ENCODE measurements around the gene MUC5AC.

Gene MUC5AC

DNA sequence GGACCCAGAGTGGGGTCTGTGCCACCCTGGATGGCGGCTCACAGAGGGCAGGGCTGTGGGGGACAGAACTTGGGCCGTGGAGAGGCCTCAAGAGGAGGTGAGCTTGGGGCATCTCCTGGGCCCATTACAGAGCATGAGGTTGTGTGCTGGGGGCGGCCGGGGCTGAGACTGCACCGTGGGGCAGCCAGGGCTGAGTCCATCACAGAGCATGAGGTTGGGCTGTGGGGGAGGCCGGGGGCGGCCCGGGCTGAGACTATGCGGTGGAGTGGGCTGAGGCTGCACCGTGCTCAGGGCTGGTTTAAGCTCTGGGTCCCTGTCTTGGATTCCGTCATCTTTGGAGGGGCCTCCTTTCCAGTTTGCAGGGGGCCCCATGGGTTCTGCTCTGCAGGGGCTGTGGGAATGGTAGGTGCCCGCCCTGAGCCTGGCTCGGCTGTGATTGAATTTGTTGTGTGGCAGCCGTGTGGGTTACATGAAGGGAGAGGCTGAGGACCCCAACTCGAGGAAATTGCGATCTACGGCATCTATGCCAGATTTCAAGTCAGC is 38.1 kb upstream of the MUC5AC start:
- Histone ChIP-seq H3K27me3 (ENCODE audit: low read depth, low read length) (no peaks in the 10 kb centered on the region), H3K36me3 (replicated peaks; ENCODE audit: low read depth, low read length) (no peaks in the 10 kb centered on the region), H3K4me2 (ENCODE audit: low read length) (no peak overlapping the region), H3K4me1 (ENCODE audit: low read length) (no peaks in the 10 kb centered on the region), H3K79me2 (ENCODE audit: low read length) (no peaks in the 10 kb centered on the region), H4K20me1 (ENCODE audit: insufficient read depth, low read length) (no peaks in the 10 kb centered on the region), H3K9ac (ENCODE audit: low read length) (no peak overlapping the region), H3K27ac (ENCODE audit: low read length) (no peak overlapping the region), H3K9me3 (ENCODE audit: insufficient read depth, low read length) (no peaks in the 10 kb centered on the region), H3K4me3 (ENCODE audit: low read length) (no peak overlapping the region), H2AFZ (ENCODE audit: low read depth, low read length) (no peak overlapping the region)
- TF ChIP-seq, protein P1, sequence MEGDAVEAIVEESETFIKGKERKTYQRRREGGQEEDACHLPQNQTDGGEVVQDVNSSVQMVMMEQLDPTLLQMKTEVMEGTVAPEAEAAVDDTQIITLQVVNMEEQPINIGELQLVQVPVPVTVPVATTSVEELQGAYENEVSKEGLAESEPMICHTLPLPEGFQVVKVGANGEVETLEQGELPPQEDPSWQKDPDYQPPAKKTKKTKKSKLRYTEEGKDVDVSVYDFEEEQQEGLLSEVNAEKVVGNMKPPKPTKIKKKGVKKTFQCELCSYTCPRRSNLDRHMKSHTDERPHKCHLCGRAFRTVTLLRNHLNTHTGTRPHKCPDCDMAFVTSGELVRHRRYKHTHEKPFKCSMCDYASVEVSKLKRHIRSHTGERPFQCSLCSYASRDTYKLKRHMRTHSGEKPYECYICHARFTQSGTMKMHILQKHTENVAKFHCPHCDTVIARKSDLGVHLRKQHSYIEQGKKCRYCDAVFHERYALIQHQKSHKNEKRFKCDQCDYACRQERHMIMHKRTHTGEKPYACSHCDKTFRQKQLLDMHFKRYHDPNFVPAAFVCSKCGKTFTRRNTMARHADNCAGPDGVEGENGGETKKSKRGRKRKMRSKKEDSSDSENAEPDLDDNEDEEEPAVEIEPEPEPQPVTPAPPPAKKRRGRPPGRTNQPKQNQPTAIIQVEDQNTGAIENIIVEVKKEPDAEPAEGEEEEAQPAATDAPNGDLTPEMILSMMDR (IDR thresholded peaks at IDR 0.05; ENCODE audit: low read depth, low read length) = no peak
- TF ChIP-seq EZH2phosphoT487 (IDR thresholded peaks at IDR 0.05; ENCODE audit: low read depth) = no peak

DNA sequence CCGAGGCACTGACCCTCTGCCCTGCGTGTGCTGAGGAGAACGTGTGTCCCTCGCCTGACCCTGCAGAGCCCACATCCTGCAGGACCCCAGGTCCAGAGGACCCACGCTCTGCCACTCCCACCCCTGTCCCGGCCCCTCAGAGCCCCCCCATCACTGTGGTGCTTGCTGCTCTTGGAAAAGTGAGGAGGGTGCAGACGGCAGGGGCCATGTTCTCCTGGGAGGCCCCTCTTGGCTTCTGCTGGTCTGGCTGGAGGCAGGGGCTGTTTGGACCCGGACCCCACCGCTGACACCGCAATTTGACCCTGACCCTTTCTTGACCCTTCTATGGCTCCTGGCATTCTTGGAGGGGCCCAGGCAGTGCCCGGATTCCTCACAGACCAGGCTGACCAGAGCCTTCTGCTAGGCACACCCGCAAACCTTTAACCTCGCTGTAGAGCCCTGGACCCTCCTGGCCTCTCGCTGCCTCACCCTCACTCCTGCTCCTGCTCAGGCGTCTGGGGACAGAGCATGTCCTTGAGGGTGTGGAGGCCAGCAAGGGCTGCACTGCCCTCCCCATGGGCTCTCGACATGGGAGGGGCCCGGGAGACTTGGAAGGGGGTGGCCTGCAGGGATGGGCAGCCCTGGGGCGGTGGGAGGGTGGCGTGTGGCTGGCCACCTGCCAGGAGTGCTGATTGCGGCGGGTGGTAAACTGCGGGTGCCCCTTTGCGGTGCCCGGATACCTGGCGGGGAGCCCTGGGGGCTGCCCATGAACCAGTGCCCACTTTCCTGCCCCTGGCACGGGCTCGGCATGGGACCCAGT is 37.0 kb upstream of the MUC5AC start:
- Histone ChIP-seq H3K9me3 (ENCODE audit: insufficient read depth, low read length) (no peaks in the 10 kb centered on the region), H3K4me1 (ENCODE audit: low read length) (no peaks in the 10 kb centered on the region), H3K27ac (ENCODE audit: low read length) (no peak overlapping the region), H4K20me1 (ENCODE audit: insufficient read depth, low read length) (no peaks in the 10 kb centered on the region), H3K4me2 (ENCODE audit: low read length) (no peak overlapping the region), H3K79me2 (ENCODE audit: low read length) (no peaks in the 10 kb centered on the region), H3K9ac (ENCODE audit: low read length) (no peak overlapping the region), H3K36me3 (replicated peaks; ENCODE audit: low read depth, low read length) (no peaks in the 10 kb centered on the region), H3K27me3 (ENCODE audit: low read depth, low read length) (no peaks in the 10 kb centered on the region), H2AFZ (ENCODE audit: low read depth, low read length) (no peak overlapping the region), H3K4me3 (ENCODE audit: low read length) (no peak overlapping the region)
- TF ChIP-seq, protein P1 (IDR thresholded peaks at IDR 0.05; ENCODE audit: low read depth, low read length) = no peak
- no peak for TF ChIP-seq EZH2phosphoT487 (IDR thresholded peaks at IDR 0.05; ENCODE audit: low read depth)

DNA sequence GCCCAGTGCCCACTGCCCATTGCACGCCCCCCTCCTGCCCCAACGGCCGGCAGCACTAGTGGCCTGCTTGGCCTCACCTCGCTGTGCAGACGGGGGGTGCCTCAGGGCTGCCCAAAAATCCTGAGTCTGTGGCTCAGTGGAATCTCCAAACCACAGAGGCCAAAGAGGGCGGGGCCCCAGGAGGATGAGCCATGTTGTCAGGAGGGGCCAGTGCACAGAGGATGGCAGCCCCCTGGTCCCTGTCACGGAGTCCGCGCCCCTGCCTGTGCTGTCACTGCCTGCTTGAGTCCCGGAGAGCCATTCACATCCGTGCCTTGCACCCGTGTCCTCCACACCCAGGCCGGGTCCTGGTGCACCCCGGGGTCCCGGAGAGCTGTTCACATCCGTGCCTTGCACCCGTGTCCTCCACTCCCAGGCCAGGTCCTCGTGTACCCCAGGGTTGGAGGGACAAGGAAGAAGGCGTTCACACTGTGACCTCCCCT is 36.4 kb upstream of the MUC5AC start:
- H3K9ac ChIP-seq (ENCODE audit: low read length) = no peak overlapping the region
- no peaks in the 10 kb centered on the region for H3K36me3 ChIP-seq (replicated peaks; ENCODE audit: low read depth, low read length)
- no peaks in the 10 kb centered on the region for H3K9me3 ChIP-seq (ENCODE audit: insufficient read depth, low read length)
- no peak overlapping the region for H3K4me3 ChIP-seq (ENCODE audit: low read length)
- no peak overlapping the region for H2AFZ ChIP-seq (ENCODE audit: low read depth, low read length)
- no peak overlapping the region for H3K4me2 ChIP-seq (ENCODE audit: low read length)
- no peaks in the 10 kb centered on the region for H3K79me2 ChIP-seq (ENCODE audit: low read length)
- H3K4me1 ChIP-seq (ENCODE audit: low read length) = no peaks in the 10 kb centered on the region
- no peaks in the 10 kb centered on the region for H4K20me1 ChIP-seq (ENCODE audit: insufficient read depth, low read length)
- no peak overlapping the region for H3K27ac ChIP-seq (ENCODE audit: low read length)
- TF ChIP-seq, protein P1 (IDR thresholded peaks at IDR 0.05; ENCODE audit: low read depth, low read length) = no peak
- TF ChIP-seq EZH2phosphoT487 (IDR thresholded peaks at IDR 0.05; ENCODE audit: low read depth) = no peak
- no peaks in the 10 kb centered on the region for H3K27me3 ChIP-seq (ENCODE audit: low read depth, low read length)

DNA sequence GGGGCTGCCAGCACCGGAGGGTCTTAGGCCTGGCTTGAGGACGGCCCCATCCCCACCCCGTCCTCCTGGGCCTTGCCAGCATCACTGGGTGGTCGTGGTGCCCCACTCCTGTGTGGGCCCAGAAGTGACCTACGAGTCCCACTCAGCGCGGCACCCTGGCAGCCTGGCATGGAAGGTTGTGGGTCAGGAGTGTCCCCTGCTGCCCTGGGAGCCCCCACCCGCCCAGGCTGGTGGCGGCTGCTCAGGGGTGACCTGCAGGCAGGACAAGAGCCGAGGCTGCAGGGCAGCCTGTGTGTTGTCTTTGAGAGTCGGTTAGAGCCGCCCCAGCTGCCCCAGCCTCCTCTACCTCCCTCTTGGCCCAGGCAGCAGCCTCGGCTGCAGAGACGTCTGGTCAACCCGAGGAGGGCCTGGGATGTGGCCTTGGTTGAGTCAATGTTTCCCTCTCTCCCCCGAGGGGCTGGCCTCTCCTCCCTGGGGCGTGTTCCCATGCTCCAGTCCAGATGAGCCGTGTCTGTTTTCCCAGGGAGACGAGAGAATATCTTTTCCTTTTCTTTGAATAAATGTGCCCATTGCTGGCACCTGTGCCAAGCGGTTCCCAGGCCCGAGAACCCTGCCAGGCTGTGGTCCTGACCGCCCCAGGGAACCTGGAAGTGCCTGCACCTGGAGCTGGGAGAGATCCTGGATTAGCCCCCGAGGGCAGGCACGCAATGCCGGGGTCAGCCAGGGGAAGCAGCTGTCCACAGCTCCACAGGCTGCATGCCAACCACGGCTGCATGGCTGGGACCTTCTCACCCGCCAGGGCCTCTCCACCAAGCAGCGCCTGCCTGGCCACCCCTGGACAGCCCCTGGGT is 35.7 kb upstream of the MUC5AC start:
- no peaks in the 10 kb centered on the region for H3K27me3 ChIP-seq (ENCODE audit: low read depth, low read length)
- H3K4me2 ChIP-seq (ENCODE audit: low read length) = no peak overlapping the region
- TF ChIP-seq, protein P1 (IDR thresholded peaks at IDR 0.05; ENCODE audit: low read depth, low read length) = no peak
- no peak for TF ChIP-seq EZH2phosphoT487 (IDR thresholded peaks at IDR 0.05; ENCODE audit: low read depth)
- no peak overlapping the region for H3K4me3 ChIP-seq (ENCODE audit: low read length)
- no peaks in the 10 kb centered on the region for H3K9me3 ChIP-seq (ENCODE audit: insufficient read depth, low read length)
- H4K20me1 ChIP-seq (ENCODE audit: insufficient read depth, low read length) = no peaks in the 10 kb centered on the region
- no peaks in the 10 kb centered on the region for H3K4me1 ChIP-seq (ENCODE audit: low read length)
- H2AFZ ChIP-seq (ENCODE audit: low read depth, low read length) = no peak overlapping the region
- H3K9ac ChIP-seq (ENCODE audit: low read length) = no peak overlapping the region
- no peaks in the 10 kb centered on the region for H3K36me3 ChIP-seq (replicated peaks; ENCODE audit: low read depth, low read length)
- H3K27ac ChIP-seq (ENCODE audit: low read length) = no peak overlapping the region
- no peaks in the 10 kb centered on the region for H3K79me2 ChIP-seq (ENCODE audit: low read length)
